GM21737 (cell line): Measurements from ENCODE around the gene PRDM16.

Experiments
- ATAC-seq: cut with Tn5 transposase; IDR thresholded peaks from one replicate; pipeline ENCODE4 v1.9.1; 2021; ENCODE audit warnings: mild to moderate bottlenecking, moderate library complexity; ENCODE audit not compliant: unreplicated experiment

Gene PRDM16

GRCh38 chr1:3032371-3033039 is 36.5 kb upstream of the PRDM16 start:
- no peak for ATAC-seq

- no peak for ATAC-seq
Observed at GRCh38 chr1:3033040-3033789, 35.8 kb upstream of the PRDM16 start.

DNA sequence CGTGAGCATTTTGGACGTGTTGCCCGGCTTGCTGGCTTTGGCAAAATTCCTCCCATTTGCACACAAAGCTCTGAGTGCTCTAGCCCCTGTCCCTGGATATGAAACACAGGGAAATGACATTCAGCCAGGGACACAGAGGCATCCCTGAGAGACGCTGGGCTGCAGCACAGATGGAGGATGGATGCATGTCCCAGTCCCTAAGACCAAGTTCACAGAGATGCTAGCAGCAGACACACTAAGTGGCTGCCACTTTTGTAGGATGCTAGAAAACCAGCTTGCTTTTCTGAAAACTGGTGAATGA is 35.3 kb upstream of the PRDM16 start:
- no peak for ATAC-seq

DNA sequence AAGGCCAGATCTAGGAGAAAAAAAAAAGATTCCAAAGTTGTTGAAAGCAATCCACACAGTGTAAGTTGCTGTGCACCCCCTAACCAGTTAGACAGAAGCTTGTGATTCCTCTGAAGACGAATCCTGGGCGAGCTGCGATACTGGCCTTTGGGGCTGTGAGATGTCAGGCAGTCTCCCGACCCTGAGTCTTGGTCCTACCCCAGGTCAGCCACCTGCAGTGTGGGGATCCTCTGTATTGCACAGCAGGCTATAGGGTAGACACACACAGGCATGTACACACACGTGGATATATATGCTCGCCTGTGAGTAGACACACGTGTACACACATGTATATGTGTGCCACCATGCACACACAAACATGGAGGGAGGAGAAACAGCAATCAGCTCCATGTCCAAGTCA is 34.8 kb upstream of the PRDM16 start:
- no peak for ATAC-seq

GRCh38 chr1:3034728-3035562 is 34.1 kb upstream of the PRDM16 start:
- no peak for ATAC-seq

- no peak for ATAC-seq
Observed at GRCh38 chr1:3035563-3036446, 33.2 kb upstream of the PRDM16 start.

DNA sequence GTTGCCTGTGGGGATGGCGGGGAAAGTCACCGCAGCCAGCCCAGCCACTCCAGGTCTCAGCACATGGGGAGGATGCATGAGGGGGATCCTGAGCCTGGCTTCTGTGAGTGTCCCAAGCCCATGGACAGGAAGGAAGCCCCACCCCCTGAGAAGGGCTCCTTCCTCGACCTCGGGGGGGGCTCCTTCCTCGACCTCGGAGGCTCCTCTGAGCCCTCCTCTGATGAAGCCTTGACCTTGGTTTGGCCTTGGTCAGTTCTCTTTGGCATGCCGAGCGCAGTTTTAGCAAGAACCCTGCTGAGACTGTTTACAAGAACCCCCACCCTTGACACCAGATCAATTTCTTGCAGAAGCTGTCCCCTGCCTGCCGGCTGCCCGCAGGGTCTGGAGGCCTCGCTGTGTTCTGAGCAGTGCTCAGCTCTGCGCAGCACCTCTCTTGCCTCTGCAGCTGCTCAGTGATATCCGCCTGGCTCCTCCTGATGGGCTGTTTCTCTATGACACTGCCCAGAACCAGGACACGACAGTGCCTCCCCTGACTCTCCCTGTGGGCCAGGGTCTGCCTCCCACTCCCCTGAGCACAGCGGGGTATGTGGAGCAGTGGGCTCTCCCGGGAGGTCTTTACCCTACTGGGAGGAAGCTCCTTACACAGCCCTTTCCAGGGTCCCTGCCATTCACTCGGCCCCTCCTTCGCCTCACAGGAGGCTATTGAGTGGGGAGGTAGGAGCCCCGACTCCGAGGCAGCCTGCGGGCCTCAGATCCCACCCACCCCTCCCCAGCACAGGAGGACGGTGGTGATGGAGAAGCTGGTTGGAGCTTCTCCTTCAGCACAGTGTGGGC is 32.3 kb upstream of the PRDM16 start:
- no peak for ATAC-seq

DNA sequence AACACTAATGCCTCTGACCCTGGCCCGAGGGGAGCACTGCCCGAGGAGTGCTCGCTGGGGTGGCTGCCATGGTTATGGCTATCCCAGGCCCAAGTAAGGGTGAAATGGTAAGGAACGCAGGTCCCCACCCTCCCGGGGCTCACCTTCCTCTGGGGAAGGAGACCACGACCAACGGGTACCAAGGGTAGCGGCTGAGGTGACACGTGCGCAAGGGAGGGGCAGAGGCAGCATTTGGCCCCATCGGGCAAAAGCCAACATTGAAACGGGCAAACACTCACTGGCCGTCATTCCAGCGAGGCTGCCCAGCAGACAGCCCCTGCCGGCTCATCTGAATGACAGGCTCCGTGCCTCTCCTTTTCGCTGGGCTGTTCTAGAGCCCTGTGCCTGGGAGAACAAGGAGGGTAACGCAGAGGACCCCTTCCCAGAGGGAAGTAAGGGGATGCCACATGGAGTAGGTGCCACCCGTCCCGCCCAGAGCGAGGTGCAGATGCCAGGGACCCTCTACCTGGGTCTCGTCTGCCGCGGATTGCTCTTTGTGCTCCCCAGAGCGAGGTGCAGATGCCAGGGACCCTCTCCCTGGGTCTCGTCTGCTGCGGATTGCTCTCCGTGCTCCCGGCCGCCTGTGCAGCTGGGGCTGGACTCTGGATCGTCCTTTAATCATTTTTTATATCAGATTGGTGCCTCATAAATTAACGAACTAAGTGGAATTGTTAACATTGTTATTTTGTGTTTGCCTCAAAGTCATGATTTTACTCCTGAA is 31.5 kb upstream of the PRDM16 start:
- no peak for ATAC-seq

DNA sequence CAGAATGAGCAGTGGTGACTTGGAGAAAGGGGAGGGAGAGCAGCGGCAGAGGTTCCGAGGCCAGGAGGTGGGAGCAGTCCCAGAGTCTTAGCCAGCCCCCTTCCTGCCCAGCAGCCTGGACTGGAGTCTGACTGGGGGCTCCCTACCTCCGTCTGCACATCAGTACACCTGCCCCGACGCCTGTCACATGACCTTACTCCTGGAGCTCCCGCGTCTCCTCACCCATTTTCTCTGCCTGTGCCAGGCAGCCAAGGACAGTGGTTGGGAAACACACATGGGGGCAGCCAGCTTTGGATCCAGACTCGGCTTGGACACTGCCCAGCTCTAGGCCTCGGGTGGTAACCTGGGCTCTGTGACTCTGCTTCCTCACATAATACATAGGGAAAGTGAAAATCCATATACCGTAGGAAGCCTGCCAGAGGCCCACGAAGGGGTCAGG is 30.9 kb upstream of the PRDM16 start:
- no peak for ATAC-seq

GRCh38 chr1:3038571-3039181 is 30.3 kb upstream of the PRDM16 start:
- ATAC-seq: no peak

- no peak for ATAC-seq
Observed at GRCh38 chr1:3040004-3040403, 29.0 kb upstream of the PRDM16 start.

- ATAC-seq: no peak
Observed at GRCh38 chr1:3042481-3042880, 26.5 kb upstream of the PRDM16 start.

- no peak for ATAC-seq
Observed at GRCh38 chr1:3049164-3049563, 19.8 kb upstream of the PRDM16 start.

DNA sequence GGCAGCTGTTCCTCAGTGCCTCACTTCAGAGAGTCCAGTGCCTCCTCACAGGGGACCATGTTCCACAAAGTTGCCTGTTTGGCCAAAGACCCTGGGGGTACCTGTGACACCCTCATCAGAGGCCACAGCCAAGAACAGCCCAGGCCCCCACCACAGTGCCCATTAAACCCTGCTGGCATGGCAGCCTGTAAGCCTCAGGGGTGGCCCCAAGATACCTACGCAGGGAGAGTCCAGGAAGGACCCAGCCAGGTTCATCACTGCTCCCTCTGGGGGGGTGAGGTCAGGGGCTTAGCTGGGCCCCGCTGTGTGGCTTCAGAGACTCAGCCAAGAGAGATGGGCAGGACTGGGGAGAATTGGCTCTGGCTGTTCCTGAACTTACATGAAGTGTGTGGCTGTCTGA is 19.1 kb upstream of the PRDM16 start:
- ATAC-seq: no peak

DNA sequence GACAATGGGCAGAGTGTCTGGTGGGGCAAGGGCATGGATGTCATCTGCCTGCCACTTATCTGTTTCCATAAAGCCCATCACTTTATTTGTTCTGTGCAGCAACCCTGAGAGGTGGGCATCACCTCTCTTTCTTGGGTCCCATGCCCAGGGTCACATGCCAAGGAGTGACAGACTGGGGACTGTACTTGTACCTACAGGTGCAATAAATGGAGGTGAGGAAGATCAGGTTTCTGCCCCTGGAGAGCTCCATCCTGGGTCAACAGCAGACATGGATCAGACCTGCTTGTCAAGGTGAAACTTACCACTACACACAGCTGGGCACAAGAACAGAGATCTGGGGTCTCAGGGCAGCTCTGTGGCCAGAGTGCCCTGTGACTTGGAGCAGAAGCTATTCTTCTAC is 18.4 kb upstream of the PRDM16 start:
- no peak for ATAC-seq

DNA sequence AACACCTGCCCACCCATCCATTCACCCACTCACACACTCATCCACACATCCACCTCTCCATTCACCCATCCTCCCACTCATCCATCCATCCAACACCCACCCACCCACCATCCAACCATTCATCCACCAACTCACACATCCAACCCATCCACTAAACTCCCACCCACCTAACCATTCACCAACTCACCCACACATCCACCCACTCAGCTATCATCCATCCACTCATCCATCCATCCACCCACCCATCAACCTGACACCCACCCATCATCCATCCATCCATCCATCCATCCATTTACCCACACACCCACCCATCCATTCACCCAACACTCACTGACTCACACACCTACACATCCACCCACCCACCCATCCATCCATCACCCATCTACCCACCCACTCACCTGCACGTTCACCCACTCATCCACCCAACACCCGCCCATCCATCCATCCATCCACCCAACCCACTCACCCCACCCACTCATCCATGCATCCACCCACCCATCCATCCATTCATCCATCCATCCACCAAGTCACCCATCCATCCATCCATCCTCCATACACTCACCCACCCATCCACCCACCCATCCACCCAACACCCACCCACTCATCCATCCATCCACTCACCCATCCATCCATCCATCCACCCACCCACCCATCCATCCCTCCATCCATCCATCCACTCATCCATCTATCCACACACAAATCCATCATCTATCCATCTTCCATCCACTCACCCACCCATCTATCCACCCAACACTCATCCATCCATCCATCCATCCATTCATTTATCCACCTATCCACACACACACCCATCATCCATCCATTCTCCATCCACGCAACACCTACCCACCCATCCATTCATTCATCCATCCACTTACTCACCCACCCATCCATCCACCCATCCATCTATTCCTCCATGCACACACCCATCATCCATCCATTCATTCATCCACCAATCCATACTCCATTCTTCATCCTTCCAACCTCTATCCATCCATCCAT is 17.4 kb upstream of the PRDM16 start:
- ATAC-seq: no peak

DNA sequence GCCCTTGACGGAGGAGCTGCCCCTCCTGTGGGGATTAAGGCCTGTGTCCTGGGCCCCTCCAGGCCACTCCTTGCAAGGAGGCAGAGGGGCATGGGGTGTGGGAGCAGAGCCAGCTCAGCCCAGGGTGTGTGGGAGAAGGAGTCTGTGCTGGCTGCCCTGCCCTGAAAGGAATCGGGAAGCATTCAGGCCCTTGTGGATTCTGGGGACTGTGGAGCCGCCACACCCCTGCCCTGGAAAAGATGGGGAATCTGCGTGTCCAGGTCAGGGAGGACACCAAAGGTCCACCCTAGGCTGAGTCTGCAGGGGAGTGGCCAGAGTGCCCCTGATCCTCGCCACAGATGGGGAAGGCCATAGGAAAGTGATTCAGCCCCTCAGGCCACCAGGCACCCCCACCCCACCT is 16.5 kb upstream of the PRDM16 start:
- no peak for ATAC-seq
